AG04449 (cell line): ENCODE measurements around the gene PROM2.

ENCODE experiments used
- CTCF ChIA-PET: fragments of 350-600 bp; formaldehyde crosslinking; extraction: SDS; loops from one replicate; lab custom pipeline; 2021; ENCODE audit warnings: antibody characterized with exemption; lab: Yijun Ruan, JAX
- POLR2A ChIA-PET: fragments of 400-600, 350-600 bp; formaldehyde crosslinking; extraction: SDS; loops from one replicate; lab custom pipeline; 2020; ENCODE audit warnings: antibody characterized with exemption, inconsistent platforms; lab: Yijun Ruan, JAX
- DNase-seq: peaks from one replicate; pipeline ENCODE4 v3.0.0-alpha.2; 2010; ENCODE audit warnings: low read depth, low spot score
- H3K4me3 ChIP-seq: 2 replicates; pipeline ENCODE4 v1.5.1; 2011; ENCODE audit warnings: low read depth, mild to moderate bottlenecking, control low read depth, low read length
- CTCF ChIP-seq: IDR thresholded peaks from one replicate; pipeline ENCODE4 v1.5.1; 2011; ENCODE audit warnings: mild to moderate bottlenecking, moderate library complexity, low read length, control low read depth, inconsistent platforms; ENCODE audit not compliant: insufficient read depth; ENCODE audit errors: missing control alignments

The PROM2 gene

GRCh38 chr2:95319481-95320343 is 45.5 kb downstream of the PROM2 start:
- POLR2A ChIA-PET: no interaction called here
- CTCF ChIA-PET: interaction anchor here (1.7 to 6.4 kb wide), 3 partner anchors 11 to 88 kb away, joined by 3 to 50 read pairs (median 19); no protein-coding TSS in a partner anchor
- DNase-seq: no peak
- TF ChIP-seq CTCF: no peak
- H3K4me3 ChIP-seq: no peak overlapping the region

GRCh38 chr2:95320344-95320712 is 46.1 kb downstream of the PROM2 start:
- TF ChIP-seq CTCF: no peak
- ChIA-PET CTCF (interaction anchor here (1.7 kb wide), 1 partner anchor 10 kb away, joined by 3 read pairs; no protein-coding TSS in a partner anchor), POLR2A (no interaction called here)
- H3K4me3 ChIP-seq: no peak overlapping the region
- no peak for DNase-seq

- no peak for TF ChIP-seq CTCF
- POLR2A ChIA-PET: no interaction called here
- CTCF ChIA-PET: interaction anchor here (1.7 to 2.1 kb wide), 2 partner anchors 9 to 24 kb away, joined by 3 to 12 read pairs; no protein-coding TSS in a partner anchor
- peak; percentile 52 for DNase-seq
- H3K4me3 ChIP-seq: no peak overlapping the region
Observed at GRCh38 chr2:95320986-95321767, 46.9 kb downstream of the PROM2 start.

GRCh38 chr2:95323347-95324155 is 49.3 kb downstream of the PROM2 start:
- peak; percentile 58 for TF ChIP-seq CTCF
- CTCF ChIA-PET: interaction anchor here (1.0 to 2.1 kb wide), 2 partner anchors 11 to 21 kb away, joined by 4 to 12 read pairs; no protein-coding TSS in a partner anchor
- no peak overlapping the region for H3K4me3 ChIP-seq
- POLR2A ChIA-PET: no interaction called here
- DNase-seq: no peak

- DNase-seq: no peak
- H3K4me3 ChIP-seq: no peak overlapping the region
- no peak for TF ChIP-seq CTCF
- ChIA-PET POLR2A (no interaction called here), CTCF (no interaction called here)
Observed at GRCh38 chr2:95325026-95325425, 50.8 kb downstream of the PROM2 start.
